ENCODE results near the gene APBB1IP.

The APBB1IP gene

DNA sequence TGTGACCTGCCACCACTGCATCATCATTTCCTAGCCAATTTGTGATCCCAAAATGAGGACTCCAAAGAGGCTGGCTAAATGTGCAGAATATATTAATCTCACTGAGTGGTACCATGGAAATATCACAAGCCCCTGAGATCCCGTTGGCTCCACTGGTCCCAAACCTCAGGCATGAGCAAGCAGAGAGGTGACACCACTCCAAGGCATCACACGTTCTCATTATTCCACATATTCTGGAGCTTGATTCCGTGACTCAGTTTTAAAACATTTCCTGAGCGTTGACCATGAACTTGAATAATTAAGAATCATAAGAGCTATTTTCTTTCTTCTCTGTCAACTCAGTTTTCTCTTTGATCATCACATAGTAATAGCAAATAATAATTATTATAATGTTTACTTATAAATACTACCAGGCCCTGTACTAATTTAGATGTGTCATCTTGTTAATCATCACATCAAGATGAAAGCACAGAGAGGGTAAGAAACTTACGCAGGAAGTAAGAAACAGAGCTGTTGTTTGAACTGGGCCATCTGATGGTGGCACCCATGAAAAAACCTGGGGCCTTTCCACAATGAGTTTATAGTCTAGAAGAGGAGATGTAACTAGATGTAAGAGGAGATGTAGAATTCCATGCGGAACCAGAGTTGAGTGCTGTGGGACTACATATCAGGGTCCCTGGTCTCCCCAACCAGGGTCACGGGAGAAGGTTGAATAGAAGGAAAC is 3.5 kb downstream of the APBB1IP start:
- DNase-seq (ENCODE audit: low read depth): no peak

DNA sequence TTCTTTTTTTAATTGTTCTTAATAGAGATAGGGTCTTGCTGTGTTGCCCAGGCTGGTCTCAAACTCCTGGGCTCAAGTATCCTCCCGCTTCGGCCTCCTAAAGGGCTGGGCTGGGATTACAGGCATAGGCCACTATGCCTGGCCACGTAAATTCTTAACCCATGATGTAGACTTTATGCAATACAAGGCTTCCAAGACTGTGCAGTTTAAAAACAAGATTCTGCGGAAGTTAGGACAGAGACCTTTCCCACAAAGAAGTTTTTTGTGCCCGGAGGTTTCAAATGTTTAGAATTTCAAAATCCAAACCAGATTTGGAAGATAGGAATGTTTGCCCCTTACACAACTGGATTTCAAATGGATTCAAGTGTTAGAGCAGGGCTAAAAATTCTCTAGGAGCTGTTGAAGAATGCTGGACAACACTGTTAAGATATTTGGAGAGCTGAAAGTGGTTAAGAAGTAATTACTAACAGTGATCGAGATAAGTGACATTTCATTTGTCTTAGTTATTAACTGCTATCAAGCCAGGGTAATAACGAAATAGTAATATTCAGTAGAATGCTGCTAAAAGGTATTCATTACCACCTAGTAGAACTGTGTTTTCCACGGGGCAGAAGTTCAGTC is 7.4 kb downstream of the APBB1IP start:
- TF ChIP-seq, protein P1, sequence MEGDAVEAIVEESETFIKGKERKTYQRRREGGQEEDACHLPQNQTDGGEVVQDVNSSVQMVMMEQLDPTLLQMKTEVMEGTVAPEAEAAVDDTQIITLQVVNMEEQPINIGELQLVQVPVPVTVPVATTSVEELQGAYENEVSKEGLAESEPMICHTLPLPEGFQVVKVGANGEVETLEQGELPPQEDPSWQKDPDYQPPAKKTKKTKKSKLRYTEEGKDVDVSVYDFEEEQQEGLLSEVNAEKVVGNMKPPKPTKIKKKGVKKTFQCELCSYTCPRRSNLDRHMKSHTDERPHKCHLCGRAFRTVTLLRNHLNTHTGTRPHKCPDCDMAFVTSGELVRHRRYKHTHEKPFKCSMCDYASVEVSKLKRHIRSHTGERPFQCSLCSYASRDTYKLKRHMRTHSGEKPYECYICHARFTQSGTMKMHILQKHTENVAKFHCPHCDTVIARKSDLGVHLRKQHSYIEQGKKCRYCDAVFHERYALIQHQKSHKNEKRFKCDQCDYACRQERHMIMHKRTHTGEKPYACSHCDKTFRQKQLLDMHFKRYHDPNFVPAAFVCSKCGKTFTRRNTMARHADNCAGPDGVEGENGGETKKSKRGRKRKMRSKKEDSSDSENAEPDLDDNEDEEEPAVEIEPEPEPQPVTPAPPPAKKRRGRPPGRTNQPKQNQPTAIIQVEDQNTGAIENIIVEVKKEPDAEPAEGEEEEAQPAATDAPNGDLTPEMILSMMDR (conservative IDR thresholded peaks at IDR 0.05; ENCODE audit: low read depth, low read length): no peak
- no peak for DNase-seq (ENCODE audit: low read depth)
- no peak overlapping the region for H3K4me3 ChIP-seq (ENCODE audit: low read depth, low read length)

More for the DNA sequence above, 3.5 kb downstream of the APBB1IP start:
- TF ChIP-seq, protein P1 (conservative IDR thresholded peaks at IDR 0.05; ENCODE audit: low read depth, low read length): no peak
- no peak overlapping the region for H3K4me3 ChIP-seq (ENCODE audit: low read depth, low read length)

DNA sequence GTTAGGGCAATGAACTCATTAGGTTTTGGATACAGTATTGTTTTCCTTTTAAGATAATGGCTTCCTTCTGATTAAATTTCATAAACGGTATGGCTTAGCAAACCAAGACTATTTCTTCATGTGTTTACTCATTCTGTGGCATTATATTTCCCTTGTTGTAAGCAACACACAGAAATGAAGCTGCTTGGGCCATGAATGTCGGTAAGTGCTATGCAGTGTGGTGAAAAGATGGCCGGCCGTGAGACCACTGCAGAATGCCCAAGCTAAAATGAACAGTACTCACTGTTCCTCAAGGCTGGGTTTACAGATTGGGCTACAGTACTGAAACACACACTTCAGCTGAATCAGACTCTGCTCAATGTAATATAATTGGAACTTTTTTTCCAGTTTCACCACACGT is 8.1 kb downstream of the APBB1IP start:
- H3K4me3 ChIP-seq (ENCODE audit: low read depth, low read length): no peak overlapping the region
- no peak for DNase-seq (ENCODE audit: low read depth)
- TF ChIP-seq, protein P1 (conservative IDR thresholded peaks at IDR 0.05; ENCODE audit: low read depth, low read length): no peak

DNA sequence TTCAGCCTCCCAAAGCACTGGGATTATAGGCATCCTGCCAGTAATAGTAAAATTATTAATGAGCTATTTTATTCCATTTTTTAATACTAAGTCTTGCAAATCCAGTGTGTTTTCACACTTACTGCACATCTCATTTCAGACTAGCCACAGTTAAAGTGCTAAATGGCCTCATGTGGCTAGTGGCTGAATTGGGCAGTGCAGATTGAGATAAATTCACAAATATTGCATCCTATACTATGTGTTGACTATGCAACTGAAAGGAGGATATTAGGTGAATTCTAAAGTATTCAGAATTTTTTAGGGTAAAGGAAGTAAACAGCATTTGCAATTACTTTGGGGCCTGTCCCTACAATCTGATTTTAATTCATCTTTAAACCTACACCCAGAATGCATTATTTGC is 10.2 kb downstream of the APBB1IP start:
- TF ChIP-seq, protein P1 (conservative IDR thresholded peaks at IDR 0.05; ENCODE audit: low read depth, low read length): no peak
- H3K4me3 ChIP-seq (ENCODE audit: low read depth, low read length): no peak overlapping the region
- no peak for DNase-seq (ENCODE audit: low read depth)

DNA sequence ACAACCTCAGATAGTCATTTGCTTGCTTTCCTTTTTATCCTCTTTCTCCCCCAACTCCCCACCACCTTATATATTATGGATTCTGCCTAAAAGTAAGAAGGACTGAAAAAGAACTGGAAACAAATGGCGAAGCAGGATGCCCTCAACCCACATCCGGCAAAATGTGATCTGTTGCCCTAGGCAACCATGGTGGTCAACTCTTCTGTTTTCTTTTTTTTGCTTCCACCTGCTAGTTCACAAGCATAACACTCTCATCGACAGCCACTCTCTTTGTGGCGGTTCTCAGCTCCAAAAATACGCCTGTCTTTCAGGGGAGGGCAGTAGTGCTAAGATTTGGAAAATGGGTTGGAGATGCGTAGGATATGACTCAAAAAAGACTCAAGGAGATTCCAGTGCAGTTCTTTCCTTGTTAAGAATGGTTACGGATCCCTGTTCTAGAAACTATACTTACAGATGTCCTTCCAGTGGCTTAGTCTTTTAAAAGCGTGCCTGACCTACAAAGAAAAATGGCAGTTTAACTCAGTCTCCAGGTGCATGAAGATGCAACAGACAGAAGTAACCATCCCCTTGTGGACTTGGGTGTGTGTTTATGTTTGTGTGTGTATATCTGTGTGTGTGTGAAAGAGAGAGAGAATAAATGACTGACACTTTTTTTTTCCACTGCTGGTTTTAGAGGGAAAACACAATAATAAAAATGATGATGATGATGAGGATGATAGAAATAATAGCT is 10.7 kb downstream of the APBB1IP start:
- TF ChIP-seq, protein P1 (conservative IDR thresholded peaks at IDR 0.05; ENCODE audit: low read depth, low read length): no peak
- no peak overlapping the region for H3K4me3 ChIP-seq (ENCODE audit: low read depth, low read length)
- DNase-seq (ENCODE audit: low read depth): no peak

DNA sequence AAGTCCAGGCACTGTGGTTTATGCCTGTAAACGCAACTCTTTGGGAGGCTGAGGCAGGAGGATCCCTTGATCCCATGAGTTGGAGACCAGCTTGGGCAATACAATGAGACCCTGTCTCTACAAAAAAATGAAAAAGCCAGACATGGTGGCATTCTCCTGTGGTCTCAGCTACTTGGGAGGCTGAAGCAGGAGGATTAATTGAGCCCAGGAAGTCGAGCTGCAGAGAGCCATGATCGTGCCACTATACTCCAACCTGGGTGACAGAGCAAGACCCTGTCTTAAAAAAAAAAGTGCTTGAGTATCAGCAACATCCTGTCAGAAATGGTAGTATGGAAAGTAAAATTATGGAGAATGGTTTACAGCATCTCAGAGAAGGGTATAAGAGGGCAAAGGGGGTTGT is 11.6 kb downstream of the APBB1IP start:
- TF ChIP-seq, protein P1 (conservative IDR thresholded peaks at IDR 0.05; ENCODE audit: low read depth, low read length): no peak
- DNase-seq (ENCODE audit: low read depth): no peak
- no peak overlapping the region for H3K4me3 ChIP-seq (ENCODE audit: low read depth, low read length)

All from choroid plexus epithelial cell (primary cell).